Ishikawa (cell line): ENCODE data around the gene SLC26A11.
A peak's percentile ranks its signal among the peaks of the same experiment; 100 is the strongest.

Experiments
- CEBPB ChIP-seq: IDR thresholded peaks from 2 replicates; pipeline ENCODE4 v1.6.1; 2012
- CREB1 ChIP-seq: IDR thresholded peaks from 2 replicates; pipeline ENCODE4 v1.6.1; 2012; ENCODE audit warnings: low read depth
- EGR1 ChIP-seq: IDR thresholded peaks from 2 replicates; pipeline ENCODE4 v1.6.1; 2012
- EP300 ChIP-seq: IDR thresholded peaks from 2 replicates; pipeline ENCODE4 v1.6.1; 2012; ENCODE audit warnings: borderline replicate concordance
- FOXM1 ChIP-seq: IDR thresholded peaks from 2 replicates; pipeline ENCODE4 v1.6.1; 2012; ENCODE audit warnings: low read depth, borderline replicate concordance
- NFIC ChIP-seq: IDR thresholded peaks from 2 replicates; pipeline ENCODE4 v1.6.1; 2012
- RAD21 ChIP-seq: IDR thresholded peaks from 2 replicates; pipeline ENCODE4 v1.6.1; 2012; ENCODE audit warnings: low read depth
- TAF1 ChIP-seq: IDR thresholded peaks from 2 replicates; pipeline ENCODE4 v1.6.1; 2012; ENCODE audit warnings: low read depth, mild to moderate bottlenecking
- TCF12 ChIP-seq: IDR thresholded peaks from 2 replicates; pipeline ENCODE4 v1.6.1; 2012; ENCODE audit warnings: low read depth
- TEAD4 ChIP-seq: IDR thresholded peaks from 2 replicates; pipeline ENCODE4 v1.6.1; 2012
- USF1 ChIP-seq: IDR thresholded peaks from 2 replicates; pipeline ENCODE4 v1.6.1; 2012
- YY1 ChIP-seq: IDR thresholded peaks from 2 replicates; pipeline ENCODE4 v1.6.1; 2012; ENCODE audit warnings: low read depth
- ZBTB7A ChIP-seq: IDR thresholded peaks from 2 replicates; pipeline ENCODE4 v1.6.1; 2012; ENCODE audit warnings: low read depth
- TF ChIP-seq, protein P1 (sequence below): IDR thresholded peaks from 2 replicates; pipeline ENCODE4 v1.6.1; 2012
- TF ChIP-seq, protein P2 (sequence below): IDR thresholded peaks from 2 replicates; pipeline ENCODE4 v1.6.1; 2012; ENCODE audit warnings: low read depth, mild to moderate bottlenecking

Gene SLC26A11

DNA sequence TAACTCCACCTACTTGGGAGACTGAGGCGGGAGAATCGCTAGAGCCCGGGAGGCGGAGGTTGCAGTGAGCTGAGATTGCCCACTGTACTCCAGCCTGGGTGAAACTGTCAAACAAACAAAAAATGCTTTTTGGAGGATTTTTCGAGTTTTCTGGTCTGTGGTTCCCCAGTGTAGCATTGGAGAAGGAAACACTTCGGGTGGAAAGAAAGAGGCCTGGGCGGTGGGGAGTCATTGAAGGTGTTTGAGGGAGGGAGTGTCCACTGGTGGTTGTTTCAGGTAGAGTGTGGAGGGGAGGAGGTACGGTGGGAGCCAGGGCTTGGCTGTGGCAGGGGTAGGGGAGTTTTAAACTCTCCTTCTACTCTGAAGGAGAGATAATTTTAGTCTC, 41.7 kb downstream of the SLC26A11 start:
- TF ChIP-seq TEAD4 (no peak), ZBTB7A (no peak), USF1 (no peak), FOXM1 (no peak)
- TF ChIP-seq, protein P1, sequence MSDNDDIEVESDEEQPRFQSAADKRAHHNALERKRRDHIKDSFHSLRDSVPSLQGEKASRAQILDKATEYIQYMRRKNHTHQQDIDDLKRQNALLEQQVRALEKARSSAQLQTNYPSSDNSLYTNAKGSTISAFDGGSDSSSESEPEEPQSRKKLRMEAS, result no peak
- TF ChIP-seq, protein P2, sequence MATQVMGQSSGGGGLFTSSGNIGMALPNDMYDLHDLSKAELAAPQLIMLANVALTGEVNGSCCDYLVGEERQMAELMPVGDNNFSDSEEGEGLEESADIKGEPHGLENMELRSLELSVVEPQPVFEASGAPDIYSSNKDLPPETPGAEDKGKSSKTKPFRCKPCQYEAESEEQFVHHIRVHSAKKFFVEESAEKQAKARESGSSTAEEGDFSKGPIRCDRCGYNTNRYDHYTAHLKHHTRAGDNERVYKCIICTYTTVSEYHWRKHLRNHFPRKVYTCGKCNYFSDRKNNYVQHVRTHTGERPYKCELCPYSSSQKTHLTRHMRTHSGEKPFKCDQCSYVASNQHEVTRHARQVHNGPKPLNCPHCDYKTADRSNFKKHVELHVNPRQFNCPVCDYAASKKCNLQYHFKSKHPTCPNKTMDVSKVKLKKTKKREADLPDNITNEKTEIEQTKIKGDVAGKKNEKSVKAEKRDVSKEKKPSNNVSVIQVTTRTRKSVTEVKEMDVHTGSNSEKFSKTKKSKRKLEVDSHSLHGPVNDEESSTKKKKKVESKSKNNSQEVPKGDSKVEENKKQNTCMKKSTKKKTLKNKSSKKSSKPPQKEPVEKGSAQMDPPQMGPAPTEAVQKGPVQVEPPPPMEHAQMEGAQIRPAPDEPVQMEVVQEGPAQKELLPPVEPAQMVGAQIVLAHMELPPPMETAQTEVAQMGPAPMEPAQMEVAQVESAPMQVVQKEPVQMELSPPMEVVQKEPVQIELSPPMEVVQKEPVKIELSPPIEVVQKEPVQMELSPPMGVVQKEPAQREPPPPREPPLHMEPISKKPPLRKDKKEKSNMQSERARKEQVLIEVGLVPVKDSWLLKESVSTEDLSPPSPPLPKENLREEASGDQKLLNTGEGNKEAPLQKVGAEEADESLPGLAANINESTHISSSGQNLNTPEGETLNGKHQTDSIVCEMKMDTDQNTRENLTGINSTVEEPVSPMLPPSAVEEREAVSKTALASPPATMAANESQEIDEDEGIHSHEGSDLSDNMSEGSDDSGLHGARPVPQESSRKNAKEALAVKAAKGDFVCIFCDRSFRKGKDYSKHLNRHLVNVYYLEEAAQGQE, result no peak

DNA sequence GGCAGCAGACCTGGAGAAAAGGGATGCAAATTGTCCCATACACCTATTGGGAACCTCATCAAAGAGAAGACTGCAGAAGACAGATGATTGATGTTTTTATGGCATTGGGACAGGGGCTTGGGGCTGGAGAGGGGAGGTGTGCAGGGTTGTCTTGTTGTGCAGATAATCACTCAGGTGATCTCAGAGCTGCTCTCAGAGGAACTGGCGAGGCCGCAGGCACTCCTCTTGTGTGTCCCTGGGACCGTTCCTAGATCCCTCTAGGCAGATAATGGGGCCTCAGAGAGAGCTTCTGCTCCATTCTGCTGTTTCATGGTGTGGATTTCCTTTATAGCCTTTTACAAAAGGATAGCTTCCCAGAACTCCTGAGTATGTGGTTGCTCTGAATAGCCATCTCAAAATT, 42.1 kb downstream of the SLC26A11 start:
- TF ChIP-seq EP300 (no peak), CEBPB (no peak), TCF12 (no peak), TAF1 (no peak)

DNA sequence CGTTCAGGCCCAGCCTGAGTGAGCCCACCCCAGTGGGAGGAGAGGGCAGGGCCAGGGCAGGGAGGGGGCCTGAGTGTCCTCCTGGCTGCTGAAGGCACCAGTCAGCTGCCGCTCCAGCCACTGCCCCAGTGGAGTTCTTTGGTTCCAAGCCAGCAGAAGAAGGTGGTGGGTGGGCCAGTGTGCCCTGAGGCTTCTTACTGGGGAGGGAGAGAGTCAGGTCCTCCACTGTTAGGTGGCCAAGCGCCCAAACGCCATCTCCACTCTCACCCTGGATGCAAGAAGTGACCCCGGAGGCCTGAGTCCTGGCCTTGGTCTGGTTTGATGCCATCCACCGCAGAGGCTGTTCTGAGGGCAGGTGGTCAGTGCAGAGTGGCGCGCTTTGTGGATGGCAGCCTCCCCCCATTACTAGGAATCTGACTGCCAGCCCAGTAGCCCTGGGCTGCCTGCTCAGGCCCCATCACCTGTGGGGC, 42.6 kb downstream of the SLC26A11 start:
- no peak for TF ChIP-seq TAF1
- TF ChIP-seq USF1, result no peak
- no peak for TF ChIP-seq YY1
- no peak for TF ChIP-seq TCF12
- no peak for TF ChIP-seq ZBTB7A
- TF ChIP-seq, protein P2, result no peak
- TF ChIP-seq FOXM1, result no peak
- TF ChIP-seq EGR1, result no peak

DNA sequence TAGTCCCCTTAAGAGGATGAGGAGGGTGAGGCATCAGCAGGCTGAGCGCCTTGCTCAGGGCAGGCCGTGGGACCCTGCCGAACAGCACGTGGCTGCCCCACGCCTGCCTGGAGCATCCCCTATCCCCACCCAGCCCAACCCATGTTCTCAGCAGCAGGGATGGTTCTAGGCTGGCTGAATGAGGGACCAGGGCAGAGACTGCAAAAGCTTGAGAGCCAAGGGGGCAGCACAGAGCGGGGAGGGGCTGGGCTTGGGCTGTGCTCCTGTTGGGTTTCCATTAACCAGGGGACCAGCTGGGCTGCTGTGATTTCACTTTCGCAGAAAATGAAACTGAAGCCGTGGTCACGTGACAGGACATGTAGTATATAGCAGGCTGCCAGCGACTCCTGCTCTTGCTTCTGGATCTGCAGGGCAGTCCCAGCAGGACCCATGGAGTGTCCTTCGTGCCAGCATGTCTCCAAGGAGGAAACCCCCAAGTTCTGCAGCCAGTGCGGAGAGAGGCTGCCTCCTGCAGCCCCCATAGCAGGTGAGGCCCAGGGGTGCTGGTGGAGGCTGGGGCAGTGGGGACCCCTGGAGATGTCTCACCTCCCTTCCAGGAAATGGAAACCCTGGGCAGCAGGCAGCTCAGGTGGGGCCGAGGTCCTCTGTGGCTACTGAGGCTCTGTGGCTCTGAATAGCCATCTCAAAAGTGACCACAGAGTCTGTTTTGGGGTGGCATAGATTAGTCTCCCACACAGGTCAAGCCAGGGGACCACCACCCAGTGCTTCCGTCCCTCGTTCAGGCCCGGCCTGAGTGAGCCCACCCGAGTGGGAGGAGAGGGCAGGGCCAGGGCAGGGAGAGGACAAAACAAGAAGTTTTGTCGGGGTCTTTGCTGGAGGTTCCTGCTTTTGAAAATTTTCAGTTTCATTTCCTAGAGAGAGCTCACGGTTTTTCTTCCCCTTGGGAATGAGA, 43.3 kb downstream of the SLC26A11 start:
- TF ChIP-seq CREB1 (no peak), USF1 (0 out of 2 replicates have a peak, but pooled peaks have one; percentile 34), FOXM1 (no peak)

DNA sequence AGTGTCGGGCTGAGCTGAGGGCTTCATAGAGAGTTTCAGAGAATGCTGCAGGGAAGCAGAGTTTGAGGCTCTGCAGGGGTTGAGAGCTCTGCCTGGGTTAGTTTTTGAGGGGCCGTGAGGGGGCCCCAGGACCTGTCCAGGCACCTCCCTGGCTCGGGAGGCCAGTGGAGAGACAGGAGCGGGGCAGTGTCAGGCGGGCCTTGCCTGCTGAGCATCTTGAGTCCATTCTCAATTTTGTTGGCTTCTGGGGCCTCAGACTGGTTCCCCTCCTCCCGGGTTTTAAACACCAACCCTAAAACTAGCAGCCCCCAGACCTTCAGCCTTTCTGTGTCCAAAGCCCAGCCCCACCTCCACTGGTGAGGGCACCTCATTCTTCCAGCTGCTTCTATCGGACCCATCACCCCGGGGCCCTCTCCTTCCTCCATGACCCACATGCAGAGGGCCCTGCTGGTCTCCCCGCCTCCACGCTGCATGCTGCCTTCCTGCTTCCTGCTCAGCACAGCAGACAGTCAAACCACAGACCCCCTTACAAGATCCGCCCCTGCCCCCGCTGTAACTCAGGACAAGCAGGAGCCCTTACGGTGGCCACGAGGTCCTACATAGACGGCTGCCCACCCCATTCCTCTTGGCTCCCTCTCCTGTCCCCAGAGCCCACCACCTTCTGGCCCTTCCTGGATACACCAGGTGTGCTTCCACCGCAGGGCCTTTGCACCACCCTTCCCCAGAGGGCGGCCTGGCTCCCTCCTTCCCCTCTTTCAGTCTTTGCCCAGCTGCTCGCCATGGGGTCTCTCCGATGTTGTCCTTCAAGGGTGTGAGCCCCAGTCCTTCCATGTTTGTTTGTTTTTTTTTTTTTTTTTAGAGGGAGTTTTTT, 44.2 kb downstream of the SLC26A11 start:
- TF ChIP-seq EP300, result no peak
- TF ChIP-seq, protein P1, result no peak
- TF ChIP-seq TCF12, result no peak
- TF ChIP-seq CEBPB, result no peak
- no peak for TF ChIP-seq FOXM1
- TF ChIP-seq USF1, result no peak
- TF ChIP-seq TEAD4, result no peak
- no peak for TF ChIP-seq YY1
- no peak for TF ChIP-seq EGR1
- TF ChIP-seq RAD21, result no peak
- TF ChIP-seq ZBTB7A, result no peak
- TF ChIP-seq TAF1, result no peak
- TF ChIP-seq NFIC, result no peak
- TF ChIP-seq, protein P2, result no peak
- TF ChIP-seq CREB1, result no peak
